Retinal pigment epithelial cell (primary cell): ENCODE measurements around the gene SGTA.

Experiments used
- DNase-seq: peaks from one replicate; pipeline ENCODE4 v3.0.0-alpha.2; 2010; ENCODE audit warnings: low read depth
- H3K4me3 ChIP-seq: 2 replicates; pipeline ENCODE4 v1.5.1; 2011; ENCODE audit warnings: mild to moderate bottlenecking, low read length, control low read depth, moderate library complexity
- CTCF ChIP-seq: conservative IDR thresholded peaks from 2 replicates; pipeline ENCODE4 v1.5.1; 2011; ENCODE audit warnings: low read depth, low read length, control low read depth, inconsistent platforms

Gene SGTA

GRCh38 chr19:2766594-2767372 lies 16.3 kb downstream of the SGTA start:
- no peak overlapping the region for H3K4me3 ChIP-seq
- no peak for TF ChIP-seq CTCF
- DNase-seq: no peak

- DNase-seq: no peak
- no peak overlapping the region for H3K4me3 ChIP-seq
- TF ChIP-seq CTCF: no peak
Measured at GRCh38 chr19:2765376-2765775, 17.7 kb downstream of the SGTA start.

- no peak for DNase-seq
- no peak for TF ChIP-seq CTCF
- H3K4me3 ChIP-seq: no peak overlapping the region
Measured at GRCh38 chr19:2764945-2765344, 18.1 kb downstream of the SGTA start.

GRCh38 chr19:2763687-2764086 lies 19.4 kb downstream of the SGTA start:
- no peak for DNase-seq
- H3K4me3 ChIP-seq: no peak overlapping the region
- TF ChIP-seq CTCF: no peak

GRCh38 chr19:2762783-2763496 lies 20.1 kb downstream of the SGTA start:
- no peak overlapping the region for H3K4me3 ChIP-seq
- no peak for TF ChIP-seq CTCF
- DNase-seq: no peak

GRCh38 chr19:2761876-2762782 lies 20.9 kb downstream of the SGTA start:
- no peak for DNase-seq
- no peak overlapping the region for H3K4me3 ChIP-seq
- no peak for TF ChIP-seq CTCF
